Inflammatory macrophage treated with lipopolysaccharide for 4 hours (primary cell): Measurements from ENCODE around the gene SHC2.

Experiments used
- DNase-seq: peaks from one replicate; pipeline ENCODE4 v3.0.0-alpha.2; 2020

The SHC2 gene

DNA sequence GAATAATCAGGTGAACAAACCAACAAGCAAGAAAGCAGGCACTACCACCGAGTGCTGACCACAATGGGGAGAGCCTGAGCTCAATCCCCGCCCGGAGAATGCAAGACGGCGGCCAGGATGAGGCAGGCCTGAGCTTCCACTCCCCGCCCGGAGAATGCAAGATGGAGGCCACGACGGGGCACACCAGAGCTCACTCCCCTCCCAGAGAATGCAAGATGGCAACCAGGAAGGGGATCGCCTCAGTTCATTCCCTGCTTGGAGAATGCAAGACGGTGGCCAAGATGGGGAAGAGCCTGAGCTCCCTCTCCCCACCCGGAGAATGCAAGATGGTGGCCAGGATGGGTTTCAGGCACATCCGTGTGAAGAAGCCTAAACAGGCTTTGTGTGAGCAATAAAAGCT is 91.6 kb downstream of the SHC2 start:
- DNase-seq = no peak

- no peak for DNase-seq
Observed at GRCh38 chr19:368630-369024, 92.2 kb downstream of the SHC2 start.

GRCh38 chr19:367963-368629 is 92.7 kb downstream of the SHC2 start:
- DNase-seq = no peak

- no peak for DNase-seq
Observed at GRCh38 chr19:367561-367960, 93.3 kb downstream of the SHC2 start.

- DNase-seq = no peak
Observed at GRCh38 chr19:366951-367350, 93.9 kb downstream of the SHC2 start.
